Testis (tissue), 3 donors: ENCODE data around the gene CMA1. TPM values are rescaled to one million over a fixed set of nuclear protein-coding genes. Genes with fewer than 3 reads are reported as not detected.
"Not testable (repeated sequence)": the region's sequence is repeated elsewhere in the genome, so short reads cannot be mapped to it uniquely, and the experiment has no call there.

Experiments
- DNase-seq: peaks from one replicate; pipeline ENCODE4 v3.0.0-alpha.2; 2019
- H3K27ac ChIP-seq, 2 donors: fragments of 200-600 bp; sonication (generic); one replicate each; pipeline ENCODE4 v1.5.1; 2019
- H3K27me3 ChIP-seq: fragments of 200-600 bp; sonication (generic); one replicate; pipeline ENCODE4 v1.5.1; 2019
- H3K36me3 ChIP-seq: fragments of 200-600 bp; sonication (generic); one replicate; pipeline ENCODE4 v1.5.1; 2017; ENCODE audit warnings: low read depth; ENCODE audit errors: missing control alignments
- H3K4me1 ChIP-seq: fragments of 200-600 bp; sonication (generic); one replicate; pipeline ENCODE4 v1.5.1; 2019
- H3K4me3 ChIP-seq, 2 donors: fragments of 200-600 bp; sonication (generic); one replicate each; pipeline ENCODE4 v1.5.1; 2017 to 2019
- H3K9me3 ChIP-seq: fragments of 200-600 bp; sonication (generic); one replicate; pipeline ENCODE4 v1.5.1; 2017
- POLR2A ChIP-seq: fragments of 450-650 bp; IDR thresholded peaks from one replicate; pipeline ENCODE4 v1.6.1; 2017; ENCODE audit warnings: antibody characterized with exemption, mild to moderate bottlenecking, moderate library complexity
- WGBS, 2 donors: methylation state at CpG; one replicate each; pipeline ENCODE4 v1.1.5; 2018; 5-methylcytosine and 5-hydroxymethylcytosine counted together
- intact Hi-C: fragments of 100-400 bp; cut with DNase I; formaldehyde crosslinking; loops from one replicate; pipeline ENCODE4 v1.15.1; 2023; ENCODE audit warnings: low total_unique reads
- polyA plus RNA-seq: library from polyadenylated mRNA; stranded (reverse); fragments of 350-450 nt; fragmentation: Illumina TruSeq; extraction: RNeasy Lipid Tissue Mini Kit (QIAGEN cat#74804); gene quantifications from one replicate; pipeline ENCODE4 v1.2.3, GENCODE V29; 2014; ENCODE audit warnings: low read depth, low replicate concordance; ENCODE audit not compliant: insufficient read depth
- total RNA-seq, 2 donors: library from RNA; depleted of rRNA; stranded (reverse); fragments of >200 nt; gene quantifications; one replicate each; pipeline ENCODE4 v1.2.3, GENCODE V29; 2016
- TF ChIP-seq, protein P1 (sequence below), 3 experiments: fragments of 450-650 bp in 2 of 3; fragments of 200-600 bp in 1 of 3; sonication (generic) in 1 of 3; IDR thresholded peaks; one replicate each; pipeline ENCODE4 v1.5.1; 2016 to 2019; ENCODE audit warnings: antibody characterized with exemption in 3 of 3, mild to moderate bottlenecking in 2 of 3, moderate library complexity in 1 of 3

Gene CMA1
- total and polyA plus RNA-seq, 3 donors from 2014 or later, result 4.0 TPM; not detected in 2

DNA sequence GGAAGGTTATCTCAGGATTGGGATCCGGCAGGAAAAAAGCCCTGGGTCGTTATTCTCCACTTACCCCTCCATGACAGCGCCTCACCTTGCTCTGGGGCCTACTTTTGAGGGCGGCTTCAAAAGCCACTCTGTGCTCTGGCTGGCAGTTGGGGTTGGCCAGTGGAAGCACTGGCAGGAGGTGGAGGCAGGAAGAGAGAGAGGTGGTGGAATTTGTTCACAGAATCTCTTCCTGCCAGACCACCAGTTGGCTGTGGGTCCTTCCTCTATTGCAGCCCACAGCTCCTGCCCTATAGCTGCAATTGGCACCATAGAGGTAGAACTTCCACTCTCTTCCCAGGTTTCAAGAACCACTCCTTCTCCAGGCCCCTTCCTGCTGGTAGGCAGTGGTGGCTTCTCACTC lies 32.8 kb downstream of the CMA1 start:
- Histone ChIP-seq H3K27me3 (no peaks in the 10 kb centered on the region), H3K9me3 (no peaks in the 10 kb centered on the region), H3K4me3 (no peak overlapping the region), H3K4me1 (no peaks in the 10 kb centered on the region), H3K36me3 (no peaks in the 10 kb centered on the region), H3K27ac (no peak overlapping the region)
- 66 to 71% methylated on average over 4 of the region's 4 CpGs for WGBS, 2 donors
- DNase-seq, result no peak
- intact Hi-C loops, result no loop called here
- TF ChIP-seq, protein P1, sequence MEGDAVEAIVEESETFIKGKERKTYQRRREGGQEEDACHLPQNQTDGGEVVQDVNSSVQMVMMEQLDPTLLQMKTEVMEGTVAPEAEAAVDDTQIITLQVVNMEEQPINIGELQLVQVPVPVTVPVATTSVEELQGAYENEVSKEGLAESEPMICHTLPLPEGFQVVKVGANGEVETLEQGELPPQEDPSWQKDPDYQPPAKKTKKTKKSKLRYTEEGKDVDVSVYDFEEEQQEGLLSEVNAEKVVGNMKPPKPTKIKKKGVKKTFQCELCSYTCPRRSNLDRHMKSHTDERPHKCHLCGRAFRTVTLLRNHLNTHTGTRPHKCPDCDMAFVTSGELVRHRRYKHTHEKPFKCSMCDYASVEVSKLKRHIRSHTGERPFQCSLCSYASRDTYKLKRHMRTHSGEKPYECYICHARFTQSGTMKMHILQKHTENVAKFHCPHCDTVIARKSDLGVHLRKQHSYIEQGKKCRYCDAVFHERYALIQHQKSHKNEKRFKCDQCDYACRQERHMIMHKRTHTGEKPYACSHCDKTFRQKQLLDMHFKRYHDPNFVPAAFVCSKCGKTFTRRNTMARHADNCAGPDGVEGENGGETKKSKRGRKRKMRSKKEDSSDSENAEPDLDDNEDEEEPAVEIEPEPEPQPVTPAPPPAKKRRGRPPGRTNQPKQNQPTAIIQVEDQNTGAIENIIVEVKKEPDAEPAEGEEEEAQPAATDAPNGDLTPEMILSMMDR (IDR thresholded peaks at IDR 0.05), result no peak
- no peak for TF ChIP-seq POLR2A

DNA sequence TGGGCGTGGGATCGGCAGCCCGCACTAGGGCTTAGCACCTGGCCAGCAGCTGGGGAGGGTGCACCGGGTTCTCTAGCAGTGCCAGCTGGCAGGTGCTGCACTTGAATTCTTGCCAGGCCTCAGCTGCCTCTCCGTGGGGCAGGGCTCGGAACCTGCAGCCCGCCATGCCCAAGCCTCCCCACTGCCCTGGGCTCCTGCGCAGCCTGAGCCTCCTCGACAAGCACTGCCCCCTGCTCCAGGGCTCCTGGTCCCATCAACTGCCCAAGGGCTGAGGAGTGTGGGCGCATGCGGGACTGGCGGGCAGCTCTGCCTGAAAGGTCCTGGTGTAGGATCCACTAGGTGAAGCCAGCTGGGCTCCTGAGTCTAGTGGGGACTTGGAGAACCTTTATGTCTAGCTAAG lies 34.9 kb downstream of the CMA1 start:
- 55 to 62% methylated on average over 4 to 11 of the region's 12 CpGs for WGBS, 2 donors

DNA sequence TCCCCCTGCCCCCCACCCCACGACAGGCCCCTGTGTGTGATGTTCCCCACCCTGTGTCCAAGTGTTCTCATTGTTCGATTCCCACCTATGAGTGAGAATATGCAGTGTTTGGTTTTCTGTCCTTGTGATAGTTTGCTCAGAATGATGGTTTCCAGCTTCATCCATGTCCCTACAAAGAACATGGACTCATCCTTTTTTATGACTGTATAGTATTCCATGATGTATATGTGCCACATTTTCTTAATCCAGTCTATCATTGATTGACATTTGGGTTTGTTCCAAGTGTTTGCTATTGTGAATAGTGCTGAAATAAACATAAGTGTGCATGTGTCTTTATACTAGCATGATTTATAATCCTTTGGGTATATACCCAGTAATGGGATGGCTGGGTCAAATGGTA lies 37.6 kb downstream of the CMA1 start:
- H3K4me3 ChIP-seq, H3K27me3 ChIP-seq, H3K36me3 ChIP-seq, DNase-seq, H3K9me3 ChIP-seq, H3K27ac ChIP-seq, intact Hi-C loops, H3K4me1 ChIP-seq: not testable (repeated sequence)
- 91 to 93% methylated on average over 2 of the region's 2 CpGs for WGBS, 2 donors

More for the DNA sequence above, 34.9 kb downstream of the CMA1 start:
- Histone ChIP-seq H3K36me3 (no peaks in the 10 kb centered on the region), H3K27ac (no peak overlapping the region), H3K4me1 (no peaks in the 10 kb centered on the region), H3K27me3 (no peaks in the 10 kb centered on the region), H3K9me3 (no peaks in the 10 kb centered on the region), H3K4me3 (no peak overlapping the region)
- no peak for DNase-seq
- TF ChIP-seq, protein P1 (IDR thresholded peaks at IDR 0.05), result no peak
- no peak for TF ChIP-seq POLR2A
- intact Hi-C loops, result no loop called here

DNA sequence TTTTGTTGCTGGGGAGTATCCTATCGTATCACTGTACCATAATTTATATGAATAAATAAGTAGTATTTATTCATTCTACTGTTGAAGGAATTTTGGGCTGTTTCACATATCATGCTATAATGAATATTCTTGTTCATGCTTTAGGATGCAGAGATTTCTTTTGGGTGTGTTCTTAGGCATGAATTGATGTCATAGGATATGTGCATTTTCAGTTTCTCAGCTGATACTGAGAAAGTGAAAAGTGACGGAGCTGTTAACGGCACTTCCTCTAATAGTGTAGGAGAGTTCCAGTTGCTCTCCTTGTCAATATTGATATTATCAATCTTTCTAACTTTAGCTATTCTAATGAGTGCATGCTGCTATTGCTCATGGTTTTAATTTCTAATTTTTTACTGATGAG lies 42.3 kb downstream of the CMA1 start:
- Histone ChIP-seq H3K9me3 (no peaks in the 10 kb centered on the region), H3K27me3 (no peaks in the 10 kb centered on the region), H3K4me1 (no peaks in the 10 kb centered on the region), H3K27ac (no peak overlapping the region), H3K4me3 (no peak overlapping the region), H3K36me3 (no peaks in the 10 kb centered on the region)
- no peak for DNase-seq
- WGBS, 2 donors, result 90 to 94% methylated on average over 3 of the region's 3 CpGs
- TF ChIP-seq, protein P1 (IDR thresholded peaks at IDR 0.05), result no peak
- no peak for TF ChIP-seq POLR2A
- intact Hi-C loops, result no loop called here

DNA sequence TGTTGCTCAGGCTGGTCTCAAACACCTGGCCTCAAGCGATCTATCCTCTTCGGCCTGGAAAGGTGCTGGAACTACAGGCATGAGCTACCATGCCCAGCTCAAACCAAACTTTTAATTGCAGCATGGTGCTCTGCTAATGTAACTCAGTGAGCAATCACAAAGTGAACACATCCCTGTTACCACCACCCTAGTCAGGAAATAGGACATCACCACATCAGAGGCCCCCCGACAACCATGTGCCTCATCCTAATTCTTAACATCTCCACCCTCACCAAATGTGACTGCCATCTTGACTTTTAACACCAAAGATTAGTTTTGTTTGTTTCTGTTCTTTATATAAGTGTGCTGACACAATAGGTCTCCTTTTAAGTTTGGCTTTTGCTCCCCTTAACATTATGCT lies 42.7 kb downstream of the CMA1 start:
- H3K4me3 ChIP-seq, result no peak overlapping the region
- no peak overlapping the region for H3K27ac ChIP-seq
- WGBS, 2 donors, result 92 to 100% methylated on average over 3 of the region's 3 CpGs
- TF ChIP-seq, protein P1 (IDR thresholded peaks at IDR 0.05), result no peak
- no peak for TF ChIP-seq POLR2A
- no peaks in the 10 kb centered on the region for H3K9me3 ChIP-seq
- H3K4me1 ChIP-seq, result no peaks in the 10 kb centered on the region
- H3K27me3 ChIP-seq, result no peaks in the 10 kb centered on the region
- no peak for DNase-seq
- intact Hi-C loops, result no loop called here
- no peaks in the 10 kb centered on the region for H3K36me3 ChIP-seq
